IMR-90 (cell line): Measurements from ENCODE around the gene CHST2. TPM values are rescaled to one million over a fixed set of nuclear protein-coding genes. Genes with fewer than 3 reads are reported as not detected.

Experiments used
- ATAC-seq: fragments of 200-7000 bp; cut with Tn5 transposase; 2 replicates; pipeline ENCODE4 v1.9.1; 2020; ENCODE audit warnings: low read depth, mild to moderate bottlenecking, moderate library complexity
- BruUV-seq: library from RNA; stranded (reverse); fragments of 400-500 nt; replicated peaks from 2 replicates; lab custom pipeline; 2021; lab: Mats Ljungman, UMichigan
- CTCF ChIA-PET: fragments of 300-600 bp; formaldehyde crosslinking; extraction: SDS; loops from one replicate; lab custom pipeline; 2021; ENCODE audit warnings: antibody characterized with exemption; lab: Yijun Ruan, JAX
- POLR2A ChIA-PET: fragments of 300-600 bp; sonication (Branson Sonifier 250); formaldehyde crosslinking; loops from one replicate; lab custom pipeline; 2022; ENCODE audit warnings: antibody characterized with exemption; ENCODE audit not compliant: unreplicated experiment; lab: Charles Lee
- DNase-seq: peaks from one replicate; pipeline ENCODE4 v3.0.0; 2013
- H2AFZ ChIP-seq: replicated peaks from 2 replicates; pipeline ENCODE3; 2013; ENCODE audit warnings: low read length, mild to moderate bottlenecking; ENCODE audit not compliant: poor library complexity
- H2AK5ac ChIP-seq: 2 replicates; pipeline ENCODE4 v1.6.1; 2013; ENCODE audit warnings: low read depth, low read length, inconsistent platforms
- H2AK9ac ChIP-seq: replicated peaks from 2 replicates; pipeline ENCODE3; 2013; ENCODE audit warnings: mild to moderate bottlenecking, low read depth, low read length, moderate library complexity; ENCODE audit not compliant: poor library complexity
- H2BK120ac ChIP-seq: 2 replicates; pipeline ENCODE4 v1.6.1; 2013; ENCODE audit warnings: low read depth, low read length, inconsistent platforms
- H2BK15ac ChIP-seq: 3 replicates; pipeline ENCODE4 v1.6.1; 2013; ENCODE audit warnings: low read depth, low read length, inconsistent platforms
- H2BK20ac ChIP-seq: 2 replicates; pipeline ENCODE4 v1.6.1; 2013; ENCODE audit warnings: low read depth, mild to moderate bottlenecking, inconsistent platforms, low read length, moderate library complexity
- H2BK5ac ChIP-seq: 2 replicates; pipeline ENCODE4 v1.6.1; 2013; ENCODE audit warnings: mild to moderate bottlenecking, low read depth, low read length, inconsistent platforms; ENCODE audit not compliant: poor library complexity, severe bottlenecking
- H3K14ac ChIP-seq: replicated peaks from 2 replicates; pipeline ENCODE4 v1.6.1; 2013; ENCODE audit warnings: low read depth, low read length, inconsistent platforms
- H3K18ac ChIP-seq: 2 replicates; pipeline ENCODE4 v1.6.1; 2013; ENCODE audit warnings: low read depth, low read length, control low read depth
- H3K23ac ChIP-seq: 2 replicates; pipeline ENCODE4 v1.6.1; 2013; ENCODE audit warnings: low read depth, low read length, inconsistent platforms
- H3K27ac ChIP-seq: 2 replicates; pipeline ENCODE4 v1.5.1; 2013; ENCODE audit warnings: mild to moderate bottlenecking, control low read depth, low read length; ENCODE audit not compliant: insufficient read depth
- H3K27me3 ChIP-seq: 2 replicates; pipeline ENCODE4 v1.6.1; 2013; ENCODE audit warnings: low read length; ENCODE audit not compliant: control insufficient read depth, insufficient read depth
- H3K36me3 ChIP-seq: 2 replicates; pipeline ENCODE4 v1.6.1; 2013; ENCODE audit warnings: low read length, mixed read lengths; ENCODE audit not compliant: control insufficient read depth, insufficient read depth
- H3K4ac ChIP-seq: 2 replicates; pipeline ENCODE4 v1.6.1; 2013; ENCODE audit warnings: low read depth, low read length, inconsistent platforms
- H3K4me1 ChIP-seq: 2 replicates; pipeline ENCODE4 v1.6.1; 2013; ENCODE audit warnings: low read length, mixed read lengths; ENCODE audit not compliant: control insufficient read depth, insufficient read depth
- H3K4me2 ChIP-seq: 2 replicates; pipeline ENCODE4 v1.6.1; 2013; ENCODE audit warnings: low read depth, mild to moderate bottlenecking, control low read depth, low read length, moderate library complexity
- H3K4me3 ChIP-seq: 2 replicates; pipeline ENCODE4 v1.5.1; 2013; ENCODE audit warnings: low read depth, mild to moderate bottlenecking, control low read depth, low read length, moderate library complexity; ENCODE audit not compliant: insufficient read depth
- H3K56ac ChIP-seq: 2 replicates; pipeline ENCODE4 v1.6.1; 2013; ENCODE audit warnings: low read length, inconsistent platforms; ENCODE audit not compliant: insufficient read depth; ENCODE audit errors: extremely low read depth
- H3K79me1 ChIP-seq, 2 experiments: 2 replicates each; pipeline ENCODE4 v1.6.1; 2013; ENCODE audit warnings: low read length in 2 of 2, inconsistent platforms in 1 of 2, low read depth in 1 of 2
- H3K9ac ChIP-seq: 2 replicates; pipeline ENCODE4 v1.6.1; 2013; ENCODE audit warnings: low read depth, low read length, control low read depth
- H3K9me1 ChIP-seq: 2 replicates; pipeline ENCODE4 v1.6.1; 2013; ENCODE audit warnings: low read length, inconsistent platforms; ENCODE audit not compliant: insufficient read depth
- H3K9me3 ChIP-seq: 2 replicates; pipeline ENCODE4 v1.6.1; 2013; ENCODE audit warnings: low read length; ENCODE audit not compliant: control insufficient read depth, insufficient read depth
- H4K20me1 ChIP-seq: 2 replicates; pipeline ENCODE4 v1.6.1; 2013; ENCODE audit warnings: low read length, inconsistent platforms; ENCODE audit not compliant: insufficient read depth
- H4K5ac ChIP-seq: 2 replicates; pipeline ENCODE4 v1.6.1; 2013; ENCODE audit warnings: mild to moderate bottlenecking, low read depth, low read length, control low read depth
- H4K8ac ChIP-seq, 2 experiments: 2 replicates each; pipeline ENCODE4 v1.6.1; 2013; ENCODE audit warnings: low read depth in 2 of 2, low read length in 2 of 2, control low read depth in 1 of 2, inconsistent platforms in 1 of 2
- H4K91ac ChIP-seq: 2 replicates; pipeline ENCODE4 v1.6.1; 2013; ENCODE audit warnings: low read depth, low read length, inconsistent platforms; ENCODE audit not compliant: insufficient read depth
- MAZ ChIP-seq: IDR thresholded peaks from 2 replicates; pipeline ENCODE4 v1.6.1; 2012; ENCODE audit warnings: low read depth, mild to moderate bottlenecking, low read length, improper control_type of control experiment, moderate library complexity, borderline replicate concordance
- NFE2L2 ChIP-seq: fragments of 150-350 bp; IDR thresholded peaks from 2 replicates; pipeline ENCODE4 v1.6.1; 2016; ENCODE audit warnings: low read depth, mild to moderate bottlenecking, low read length
- POLR2A ChIP-seq: IDR thresholded peaks from 2 replicates; pipeline ENCODE4 v1.6.1; 2012; ENCODE audit warnings: mild to moderate bottlenecking, low read depth, low read length
- WGBS, 2 experiments: methylation state at CpG; one replicate each; pipeline versions ENCODE4 v1.1.5 to v1.1.7; 2013; ENCODE audit warnings: missing lambda C conversion rate in 2 of 2; ENCODE audit not compliant: insufficient read length in 1 of 2; ENCODE audit errors: extremely low coverage in 2 of 2; 5-methylcytosine and 5-hydroxymethylcytosine counted together
- dilution Hi-C: fragments of 300-500 bp; cut with HindIII; formaldehyde crosslinking; loops from one replicate; pipeline ENCODE4 v1.14.3; 2018; ENCODE audit warnings: low sequenced_read_pairs; ENCODE audit not compliant: unreplicated experiment
- in situ Hi-C: fragments of 300-500 bp; cut with MboI; formaldehyde crosslinking; loops from 3 replicates; pipeline ENCODE4 v1.14.3; 2019; ENCODE audit warnings: low sequenced_read_pairs, inconsistent platforms, mixed read lengths
- intact Hi-C: fragments of 100-400 bp; cut with micrococcal nuclease; formaldehyde crosslinking; loops from 2 replicates; pipeline ENCODE4 v1.10.0; 2022
- polyA plus RNA-seq, 3 experiments: library from polyadenylated mRNA; depleted of rRNA; stranded (reverse); fragments of >200 nt; gene quantifications; 2 replicates each; pipeline ENCODE4 v1.2.3, GENCODE V29; 2012; ENCODE audit warnings: low replicate concordance in 1 of 3
- total RNA-seq: library from RNA; depleted of rRNA; stranded (reverse); fragments of >200 nt; gene quantifications from 2 replicates; pipeline ENCODE4 v1.2.3, GENCODE V29; 2012
- TF ChIP-seq, protein P1 (sequence below): fragments of 150-350 bp; IDR thresholded peaks from 2 replicates; pipeline ENCODE4 v1.6.1; 2017; ENCODE audit warnings: mild to moderate bottlenecking, antibody characterized with exemption, low read length, low read depth

Gene CHST2
- total and polyA plus RNA-seq, 2 of the 4 experiments (the other 2 are of a cell fraction): 0.90 to 1.4 TPM

DNA sequence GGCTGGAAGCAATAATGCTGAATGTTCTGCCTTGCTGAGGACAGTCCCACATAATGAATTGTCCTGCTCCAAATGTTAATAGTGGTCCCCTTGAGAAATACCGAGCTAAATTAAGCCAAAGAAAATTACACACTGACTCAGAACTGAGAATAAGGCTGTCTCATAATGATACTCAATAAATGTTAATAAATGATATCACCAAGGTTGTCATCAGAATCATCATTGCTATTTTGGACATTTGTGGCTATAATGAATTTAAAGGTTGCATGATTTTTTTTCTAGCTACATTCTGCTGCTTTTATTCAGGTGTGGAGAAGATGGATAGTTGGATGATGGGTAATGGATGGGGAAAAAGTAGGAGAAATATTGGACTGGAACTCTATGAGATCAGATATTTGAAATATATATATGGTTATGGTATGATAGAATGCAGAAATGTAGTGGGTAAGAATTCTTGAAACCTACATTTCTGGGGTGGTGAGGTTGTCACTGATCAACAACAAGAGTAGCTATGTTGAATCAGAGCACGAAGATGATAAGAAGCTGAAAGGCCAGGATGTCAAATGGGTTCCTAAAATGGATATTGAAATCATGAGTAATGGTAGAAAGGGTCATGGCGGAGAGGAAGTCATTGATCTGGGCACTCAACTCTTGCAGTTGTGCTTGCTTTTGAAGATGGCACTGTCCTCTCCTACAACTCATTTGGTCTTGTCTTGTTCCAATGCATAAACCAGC, 12.8 kb downstream of the CHST2 start:
- Histone ChIP-seq H3K4ac (no peak overlapping the region), H3K27ac (no peak overlapping the region), H4K5ac (no peak overlapping the region), H3K79me1 (no peaks in the 10 kb centered on the region), H3K23ac (no peak overlapping the region), H3K9me1 (peaks cover 4% of the 10 kb centered on the region; the same call in 1 of the 2 replicates), H4K91ac (no peak overlapping the region), H2BK5ac (no peak overlapping the region), H2BK120ac (no peak overlapping the region), H2BK20ac (no peak overlapping the region), H2AFZ (no peak overlapping the region), H4K8ac (no peak overlapping the region), H2AK9ac (no peak overlapping the region), H3K27me3 (no peaks in the 10 kb centered on the region), H2AK5ac (no peak overlapping the region), H3K4me2 (no peak overlapping the region), H3K18ac (no peak overlapping the region), H4K20me1 (no peaks in the 10 kb centered on the region), H3K9me3 (no peaks in the 10 kb centered on the region), H3K56ac (no peak overlapping the region), H3K36me3 (no peaks in the 10 kb centered on the region), H3K9ac (no peak overlapping the region), H3K4me3 (no peak overlapping the region), H2BK15ac (no peak overlapping the region), H3K4me1 (no peaks in the 10 kb centered on the region; the same call in 1 of the 2 replicates), H3K14ac (no peak overlapping the region)
- no CpG with 5 or more reads among the region's 3 CpGs for WGBS, 2 experiments
- CTCF ChIA-PET: interaction anchor here (0.6 to 0.9 kb wide), 2 partner anchors 12 to 13 kb away, joined by 3 read pairs; partner anchors contain the start of gene CHST2
- POLR2A ChIA-PET: no interaction called here
- in situ Hi-C loops (no loop called here), dilution Hi-C loops (no loop called here), intact Hi-C loops (no loop called here)
- DNase-seq (no peak), ATAC-seq (no peak)
- BruUV-seq: no TSS peak
- TF ChIP-seq, protein P1, sequence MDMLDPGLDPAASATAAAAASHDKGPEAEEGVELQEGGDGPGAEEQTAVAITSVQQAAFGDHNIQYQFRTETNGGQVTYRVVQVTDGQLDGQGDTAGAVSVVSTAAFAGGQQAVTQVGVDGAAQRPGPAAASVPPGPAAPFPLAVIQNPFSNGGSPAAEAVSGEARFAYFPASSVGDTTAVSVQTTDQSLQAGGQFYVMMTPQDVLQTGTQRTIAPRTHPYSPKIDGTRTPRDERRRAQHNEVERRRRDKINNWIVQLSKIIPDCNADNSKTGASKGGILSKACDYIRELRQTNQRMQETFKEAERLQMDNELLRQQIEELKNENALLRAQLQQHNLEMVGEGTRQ: no peak
- TF ChIP-seq MAZ (no peak), POLR2A (no peak), NFE2L2 (no peak)
